ENCODE measurements around the gene COG7.

Gene COG7

DNA sequence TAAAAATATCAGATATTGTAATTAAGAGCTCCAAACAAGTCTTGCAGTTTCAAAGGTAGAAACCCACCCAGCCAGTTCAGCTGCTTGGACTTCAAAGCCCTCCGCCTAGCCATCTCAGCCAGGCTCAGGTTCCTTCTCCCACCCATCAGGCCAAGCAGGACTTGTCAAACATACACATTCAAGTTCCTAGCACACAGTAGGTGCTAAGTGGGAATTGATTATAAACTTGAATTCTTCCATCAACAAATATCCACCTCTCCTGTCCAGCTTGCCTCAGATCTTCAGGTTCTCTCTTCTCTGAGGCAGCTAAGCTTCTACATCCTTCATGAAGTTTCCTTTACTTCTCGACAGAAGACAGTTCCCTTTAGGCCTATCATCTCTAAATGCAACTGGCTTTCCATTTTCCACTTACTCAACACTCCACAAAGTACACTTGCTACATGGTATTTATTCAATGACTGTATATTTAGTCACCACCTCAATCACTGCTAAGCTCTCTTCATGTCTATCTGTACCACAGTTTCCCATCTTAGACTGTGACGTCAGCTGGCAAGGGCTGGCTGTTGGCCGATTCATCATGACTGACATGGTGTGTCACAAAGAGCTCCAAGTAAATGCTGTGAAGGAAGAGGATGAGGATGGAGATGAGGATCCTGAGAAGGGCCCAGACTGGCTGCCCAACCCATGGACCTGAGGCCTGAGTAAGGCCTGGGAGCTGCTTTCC is 13.3 kb upstream of the COG7 start:
- TF ChIP-seq ZNF518A (tag by site-specific recombination; conservative IDR thresholded peaks at IDR 0.05; ENCODE audit: low read depth), result no peak
- no peak for TF ChIP-seq YY1 (tag by site-specific recombination; IDR thresholded peaks at IDR 0.05)
- no peak for TF ChIP-seq ZNF48 (tag by site-specific recombination; IDR thresholded peaks at IDR 0.05)
- no peak for TF ChIP-seq ZNF600 (tag by site-specific recombination; IDR thresholded peaks at IDR 0.05)
- TF ChIP-seq ZNF155 (tag by site-specific recombination; IDR thresholded peaks at IDR 0.05), result no peak
- TF ChIP-seq, protein P1, sequence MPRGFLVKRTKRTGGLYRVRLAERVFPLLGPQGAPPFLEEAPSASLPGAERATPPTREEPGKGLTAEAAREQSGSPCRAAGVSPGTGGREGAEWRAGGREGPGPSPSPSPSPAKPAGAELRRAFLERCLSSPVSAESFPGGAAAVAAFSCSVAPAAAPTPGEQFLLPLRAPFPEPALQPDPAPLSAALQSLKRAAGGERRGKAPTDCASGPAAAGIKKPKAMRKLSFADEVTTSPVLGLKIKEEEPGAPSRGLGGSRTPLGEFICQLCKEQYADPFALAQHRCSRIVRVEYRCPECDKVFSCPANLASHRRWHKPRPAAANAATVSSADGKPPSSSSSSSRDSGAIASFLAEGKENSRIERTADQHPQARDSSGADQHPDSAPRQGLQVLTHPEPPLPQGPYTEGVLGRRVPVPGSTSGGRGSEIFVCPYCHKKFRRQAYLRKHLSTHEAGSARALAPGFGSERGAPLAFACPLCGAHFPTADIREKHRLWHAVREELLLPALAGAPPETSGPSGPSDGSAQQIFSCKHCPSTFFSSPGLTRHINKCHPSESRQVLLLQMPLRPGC (tag by site-specific recombination; IDR thresholded peaks at IDR 0.05), result no peak
- TF ChIP-seq ZNF121 (tag by site-specific recombination; IDR thresholded peaks at IDR 0.05), result no peak
- no peak for TF ChIP-seq ZNF146 (tag by site-specific recombination; IDR thresholded peaks at IDR 0.05)
- no peak for TF ChIP-seq ZNF629 (tag by site-specific recombination; IDR thresholded peaks at IDR 0.05)
- TF ChIP-seq ZNF548 (tag by site-specific recombination; IDR thresholded peaks at IDR 0.05), result no peak
- no peak for TF ChIP-seq ZNF677 (tag by site-specific recombination; IDR thresholded peaks at IDR 0.05)
- no peak for TF ChIP-seq ZNF311 (tag by site-specific recombination; IDR thresholded peaks at IDR 0.05; ENCODE audit: borderline replicate concordance)
- TF ChIP-seq MZF1 (tag by site-specific recombination; IDR thresholded peaks at IDR 0.05; ENCODE audit: borderline replicate concordance), result no peak
- no peak for TF ChIP-seq ZNF24 (tag by site-specific recombination; IDR thresholded peaks at IDR 0.05)
- TF ChIP-seq ZNF510 (tag by site-specific recombination; IDR thresholded peaks at IDR 0.05; ENCODE audit: insufficient replicate concordance), result no peak
- CTCF ChIA-PET, result no interaction called here
- H3K27ac ChIP-seq (ENCODE audit: extremely low read depth, low read depth, low read length), result no peak overlapping the region
- POLR2A ChIA-PET, result no interaction called here
- H3K36me3 ChIP-seq (ENCODE audit: control insufficient read depth in 2 of 2, insufficient read depth in 1 of 2, low read length in 2 of 2), result peaks cover 14 to 69% of the 10 kb centered on the region in 2 experiments
- H3K4me1 ChIP-seq (ENCODE audit: control insufficient read depth, insufficient read depth, low read length), result no peaks in the 10 kb centered on the region
- no peaks in the 10 kb centered on the region for H3K9me3 ChIP-seq (ENCODE audit: control insufficient read depth, insufficient read depth, low read depth, low read length)
- H3K4me3 ChIP-seq (ENCODE audit: low read depth, low read length), result no peak overlapping the region

GRCh38 chr16:23465179-23465578 is 12.2 kb upstream of the COG7 start:
- Histone ChIP-seq H3K9me3 (ENCODE audit: control insufficient read depth, insufficient read depth, low read depth, low read length) (no peaks in the 10 kb centered on the region), H3K4me1 (ENCODE audit: control insufficient read depth, insufficient read depth, low read length) (no peaks in the 10 kb centered on the region), H3K36me3 (ENCODE audit: control insufficient read depth in 2 of 2, insufficient read depth in 1 of 2, low read length in 2 of 2) (peaks cover 6 to 60% of the 10 kb centered on the region in 2 experiments), H3K4me3 (ENCODE audit: low read depth, low read length) (no peak overlapping the region), H3K27ac (ENCODE audit: extremely low read depth, low read depth, low read length) (no peak overlapping the region)
- CTCF ChIA-PET, result no interaction called here
- TF ChIP-seq ZNF555 (tag by site-specific recombination; conservative IDR thresholded peaks at IDR 0.05), result no peak
- no peak for TF ChIP-seq SCRT1 (tag by site-specific recombination; IDR thresholded peaks at IDR 0.05; ENCODE audit: borderline replicate concordance)
- TF ChIP-seq ZNF416 (tag by site-specific recombination; IDR thresholded peaks at IDR 0.05), result no peak
- POLR2A ChIA-PET, result no interaction called here
